ENCODE data around the gene CAMK2N1.

DNA sequence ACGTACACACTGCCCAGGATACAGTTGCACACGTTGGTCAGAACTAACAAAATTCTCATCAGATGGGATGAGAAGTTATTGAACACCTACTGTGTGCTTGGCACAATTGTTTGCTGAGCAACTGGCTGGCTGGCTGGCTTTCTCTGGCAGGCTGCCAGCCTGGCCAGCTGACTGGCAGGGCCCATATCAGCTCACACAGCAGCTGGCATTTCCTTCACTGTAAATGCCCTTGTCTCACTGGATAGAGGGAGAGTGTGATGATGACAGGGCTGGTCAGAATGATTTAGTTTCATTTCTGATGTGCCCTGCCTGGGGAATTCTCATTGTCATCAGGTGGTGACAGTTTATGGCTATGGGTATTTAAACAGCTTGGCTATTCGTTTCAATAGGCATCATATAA is 15.8 kb downstream of the CAMK2N1 start:
- TF ChIP-seq TAF1 (IDR thresholded peaks at IDR 0.05; ENCODE audit: low read depth, low read length) (no peak), MAFK (IDR thresholded peaks at IDR 0.05; ENCODE audit: low read depth, low read length) (no peak), CHD1 (IDR thresholded peaks at IDR 0.05; ENCODE audit: low read depth, low read length) (no peak), EZH2 (IDR thresholded peaks at IDR 0.05; ENCODE audit: low read depth, low read length, severe bottlenecking) (no peak), BACH1 (IDR thresholded peaks at IDR 0.05; ENCODE audit: low read length) (no peak)
- TF ChIP-seq, protein P1, sequence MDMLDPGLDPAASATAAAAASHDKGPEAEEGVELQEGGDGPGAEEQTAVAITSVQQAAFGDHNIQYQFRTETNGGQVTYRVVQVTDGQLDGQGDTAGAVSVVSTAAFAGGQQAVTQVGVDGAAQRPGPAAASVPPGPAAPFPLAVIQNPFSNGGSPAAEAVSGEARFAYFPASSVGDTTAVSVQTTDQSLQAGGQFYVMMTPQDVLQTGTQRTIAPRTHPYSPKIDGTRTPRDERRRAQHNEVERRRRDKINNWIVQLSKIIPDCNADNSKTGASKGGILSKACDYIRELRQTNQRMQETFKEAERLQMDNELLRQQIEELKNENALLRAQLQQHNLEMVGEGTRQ (IDR thresholded peaks at IDR 0.05; ENCODE audit: low read length), result no peak
- TF ChIP-seq, protein P2, sequence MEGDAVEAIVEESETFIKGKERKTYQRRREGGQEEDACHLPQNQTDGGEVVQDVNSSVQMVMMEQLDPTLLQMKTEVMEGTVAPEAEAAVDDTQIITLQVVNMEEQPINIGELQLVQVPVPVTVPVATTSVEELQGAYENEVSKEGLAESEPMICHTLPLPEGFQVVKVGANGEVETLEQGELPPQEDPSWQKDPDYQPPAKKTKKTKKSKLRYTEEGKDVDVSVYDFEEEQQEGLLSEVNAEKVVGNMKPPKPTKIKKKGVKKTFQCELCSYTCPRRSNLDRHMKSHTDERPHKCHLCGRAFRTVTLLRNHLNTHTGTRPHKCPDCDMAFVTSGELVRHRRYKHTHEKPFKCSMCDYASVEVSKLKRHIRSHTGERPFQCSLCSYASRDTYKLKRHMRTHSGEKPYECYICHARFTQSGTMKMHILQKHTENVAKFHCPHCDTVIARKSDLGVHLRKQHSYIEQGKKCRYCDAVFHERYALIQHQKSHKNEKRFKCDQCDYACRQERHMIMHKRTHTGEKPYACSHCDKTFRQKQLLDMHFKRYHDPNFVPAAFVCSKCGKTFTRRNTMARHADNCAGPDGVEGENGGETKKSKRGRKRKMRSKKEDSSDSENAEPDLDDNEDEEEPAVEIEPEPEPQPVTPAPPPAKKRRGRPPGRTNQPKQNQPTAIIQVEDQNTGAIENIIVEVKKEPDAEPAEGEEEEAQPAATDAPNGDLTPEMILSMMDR (IDR thresholded peaks at IDR 0.05; ENCODE audit: control extremely low read depth in 1 of 3, insufficient read depth in 1 of 3, low read depth in 1 of 3, low read length in 3 of 3), result no peak

All from H1 (cell line).